ENCODE data around the gene TP53AIP1.
"Not testable (repeated sequence)": the region's sequence is repeated elsewhere in the genome, so short reads cannot be mapped to it uniquely, and the experiment has no call there.

Gene TP53AIP1

DNA sequence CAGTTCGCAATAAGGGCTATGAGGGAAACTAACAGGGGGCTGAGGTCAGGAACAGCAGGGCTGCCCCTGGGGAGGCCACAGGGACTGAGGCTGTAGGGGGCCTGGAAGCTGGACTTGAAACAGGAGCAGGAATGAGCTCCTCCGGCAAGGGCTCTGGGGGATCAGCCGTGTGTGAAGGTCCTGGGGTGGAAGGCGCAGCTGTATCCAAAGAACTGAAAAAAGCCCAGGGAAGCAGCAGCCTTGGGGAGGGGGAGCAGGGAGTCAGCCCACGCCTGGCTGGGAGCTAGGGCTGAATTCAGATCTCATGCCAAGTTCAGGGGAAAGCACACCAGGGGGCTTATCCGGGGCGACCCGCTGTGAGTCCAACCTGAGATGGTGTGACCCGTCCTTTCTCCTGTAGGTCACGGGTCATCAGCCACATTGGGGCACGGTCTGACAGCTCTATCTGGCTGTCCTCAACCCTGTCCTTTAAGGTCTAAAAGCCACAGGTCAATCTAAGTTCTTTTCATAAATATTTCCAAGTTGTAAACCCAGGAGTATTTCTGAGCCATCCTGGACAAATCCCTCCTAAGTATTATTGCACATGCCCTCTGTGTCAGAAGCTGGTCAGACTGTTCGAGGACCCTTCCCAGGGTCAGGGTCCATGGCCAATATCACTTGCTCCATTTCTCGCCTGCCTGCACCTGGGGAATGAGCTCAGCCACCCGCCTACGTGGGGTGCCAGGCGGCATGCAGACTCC lies 18.0 kb downstream of the TP53AIP1 start:
- DNase-seq = no peak

DNA sequence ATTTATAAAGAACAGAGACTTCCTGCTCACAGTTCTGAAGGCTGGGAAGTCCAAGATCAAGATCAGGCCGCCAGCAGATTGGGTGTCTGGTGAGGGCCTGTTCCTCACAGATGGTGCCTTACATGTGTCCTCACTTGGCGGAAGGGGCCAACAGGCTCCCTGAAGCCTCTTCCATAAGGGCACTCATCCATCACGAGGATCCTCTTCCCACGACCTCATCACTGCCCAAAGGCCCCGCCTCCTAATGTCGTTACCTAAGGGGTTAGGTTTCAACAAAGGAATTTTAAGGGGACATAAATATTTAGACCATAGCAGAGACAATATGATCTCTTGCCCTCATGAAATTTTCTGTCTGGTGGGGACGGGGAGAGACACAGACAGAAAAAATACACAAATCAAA lies 18.6 kb downstream of the TP53AIP1 start:
- DNase-seq = no peak

DNA sequence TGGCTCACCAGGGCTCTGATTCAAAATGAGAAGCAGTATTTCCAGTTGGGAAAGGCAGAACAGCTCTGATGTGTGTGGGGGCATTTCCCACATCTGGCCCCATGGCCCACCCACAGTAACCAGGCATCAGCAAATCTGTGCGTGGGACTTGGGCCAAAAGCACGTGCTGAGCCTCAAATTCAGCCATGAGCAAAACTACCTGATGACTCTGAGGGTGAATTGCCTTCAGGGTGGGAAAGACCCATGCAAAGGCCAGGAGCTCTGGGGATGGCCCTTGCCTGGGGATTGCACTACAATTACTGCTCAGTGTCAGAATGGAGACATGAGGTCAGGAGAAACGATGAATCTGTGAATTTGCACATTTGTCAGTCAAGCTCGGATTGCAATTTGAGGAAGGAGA lies 20.9 kb downstream of the TP53AIP1 start:
- no peak for DNase-seq

DNA sequence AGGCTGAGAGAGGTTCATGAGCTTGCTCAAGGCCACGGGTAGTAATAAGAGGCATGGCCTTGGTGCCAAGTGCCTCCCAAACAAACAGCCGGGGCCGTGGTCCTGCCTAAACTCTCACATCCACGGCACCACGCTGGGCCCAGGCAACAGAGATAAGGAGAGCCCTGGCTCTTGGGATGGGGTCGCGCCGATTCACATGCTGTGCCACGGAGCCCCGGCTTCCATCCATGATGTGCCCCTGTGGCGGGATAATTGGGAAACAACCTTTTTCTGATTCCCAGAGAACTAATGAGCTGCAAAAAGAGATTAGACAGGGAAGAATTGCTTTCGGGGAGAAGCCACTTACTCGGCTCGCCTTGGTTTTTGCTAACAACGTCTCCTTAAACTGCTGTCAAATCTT lies 22.0 kb downstream of the TP53AIP1 start:
- DNase-seq = no peak

DNA sequence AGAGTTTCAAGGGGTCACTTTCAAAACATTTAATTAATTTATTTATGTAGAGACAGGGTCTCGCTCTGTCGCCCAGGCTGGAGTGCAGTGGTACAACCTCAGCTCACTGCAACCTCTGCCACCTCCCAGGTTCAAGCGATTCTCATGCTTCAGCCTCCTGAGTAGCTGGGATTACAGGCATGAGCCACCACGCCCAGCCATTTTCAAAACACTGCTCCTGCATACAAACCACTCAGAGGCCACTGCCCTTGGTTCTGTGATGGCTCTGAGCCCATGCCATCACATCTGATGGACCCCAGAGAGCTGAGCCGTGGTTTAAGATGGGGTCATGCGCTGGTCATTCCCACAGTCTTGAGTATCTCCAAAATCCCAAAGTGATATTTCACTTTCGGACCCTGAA lies 23.0 kb downstream of the TP53AIP1 start:
- not testable (repeated sequence) for DNase-seq

DNA sequence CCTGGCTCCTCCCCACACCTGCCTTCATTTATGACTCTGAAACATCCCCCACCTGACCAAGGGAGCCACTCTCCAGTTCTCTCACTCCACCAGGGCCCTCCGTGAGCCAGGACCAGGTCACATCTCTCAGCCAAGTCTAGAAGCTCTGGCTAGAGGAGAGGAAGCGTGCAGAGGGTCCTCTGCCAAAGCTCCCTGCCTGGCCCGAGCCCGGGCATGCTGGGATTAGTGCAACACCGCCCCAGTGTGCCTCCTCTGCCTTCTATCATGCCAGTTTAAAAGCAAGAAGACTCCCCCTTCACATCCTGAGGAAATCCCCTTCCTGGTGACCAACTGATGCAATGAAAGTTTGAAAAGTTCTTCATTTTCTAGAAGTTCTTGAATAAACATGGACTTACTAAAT lies 23.5 kb downstream of the TP53AIP1 start:
- no peak for DNase-seq

DNA sequence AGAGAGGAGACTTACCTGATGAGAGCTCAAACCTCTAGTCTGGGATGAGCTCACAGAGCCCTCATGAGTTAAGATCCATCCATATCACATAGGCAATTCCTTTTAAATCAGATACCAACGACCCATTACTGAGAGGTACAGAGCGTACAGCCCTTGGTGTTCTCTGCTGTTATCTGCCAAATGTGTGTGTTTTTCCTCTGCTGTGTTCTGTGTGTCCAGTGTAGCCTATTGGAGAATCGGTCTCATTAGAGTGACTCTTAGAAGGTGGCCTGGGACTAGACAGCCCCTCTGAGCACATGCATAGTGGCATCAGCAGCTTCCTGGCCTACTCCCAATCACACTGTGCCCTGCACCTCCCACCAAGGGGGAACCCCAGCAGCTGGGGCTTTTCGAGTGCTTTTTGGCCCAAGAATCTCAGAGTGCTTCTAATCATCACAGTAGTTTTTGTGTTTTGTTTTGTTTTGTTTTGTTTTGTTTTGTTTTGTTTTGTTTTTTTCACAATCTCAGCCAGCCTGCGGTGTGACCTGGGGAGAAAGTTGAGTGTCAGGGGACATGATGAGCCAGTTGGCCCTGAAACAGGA lies 25.4 kb downstream of the TP53AIP1 start:
- DNase-seq = no peak

DNA sequence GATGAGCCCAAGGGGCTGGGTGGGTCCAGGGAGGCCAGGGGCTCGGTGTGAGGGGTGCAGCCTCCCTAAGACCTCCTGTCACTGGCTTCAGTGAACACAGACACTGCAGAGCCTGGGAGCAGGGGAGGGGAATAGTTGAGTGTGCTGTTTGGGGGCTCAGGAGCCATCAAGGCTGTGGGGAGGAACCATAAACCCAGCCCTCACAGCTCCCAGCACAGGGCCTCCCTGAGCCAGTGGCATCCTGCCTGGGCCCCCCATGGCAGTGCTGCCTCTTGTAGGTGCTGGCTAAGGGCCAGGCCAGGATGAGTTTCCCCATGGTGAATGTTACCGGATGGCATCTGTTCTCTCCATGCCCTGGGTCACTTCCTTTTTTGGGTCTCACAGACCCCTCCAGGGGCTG lies 26.0 kb downstream of the TP53AIP1 start:
- no peak for DNase-seq

DNA sequence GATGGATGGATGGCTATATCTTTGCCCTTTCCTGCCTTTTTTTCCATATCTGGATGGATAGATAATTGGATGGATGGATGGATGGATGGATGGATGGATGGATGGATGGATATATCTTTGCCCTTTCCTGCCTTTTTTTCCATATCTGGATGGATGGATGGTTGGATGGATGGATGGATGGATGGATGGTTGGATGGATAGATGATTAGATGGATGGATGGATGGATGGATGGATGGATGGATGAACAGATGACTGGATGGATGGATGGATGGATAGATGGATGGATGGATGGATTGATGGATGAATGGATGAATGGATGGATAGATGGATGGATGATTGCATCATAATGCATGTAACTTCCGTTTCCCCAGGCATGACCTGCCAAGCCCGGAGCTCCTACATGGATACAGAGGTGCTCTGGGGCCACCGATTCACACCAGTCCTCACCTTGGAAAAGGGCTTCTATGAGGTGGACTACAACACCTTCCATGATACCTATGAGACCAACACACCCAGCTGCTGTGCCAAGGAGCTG lies 26.6 kb downstream of the TP53AIP1 start:
- no peak for DNase-seq

DNA sequence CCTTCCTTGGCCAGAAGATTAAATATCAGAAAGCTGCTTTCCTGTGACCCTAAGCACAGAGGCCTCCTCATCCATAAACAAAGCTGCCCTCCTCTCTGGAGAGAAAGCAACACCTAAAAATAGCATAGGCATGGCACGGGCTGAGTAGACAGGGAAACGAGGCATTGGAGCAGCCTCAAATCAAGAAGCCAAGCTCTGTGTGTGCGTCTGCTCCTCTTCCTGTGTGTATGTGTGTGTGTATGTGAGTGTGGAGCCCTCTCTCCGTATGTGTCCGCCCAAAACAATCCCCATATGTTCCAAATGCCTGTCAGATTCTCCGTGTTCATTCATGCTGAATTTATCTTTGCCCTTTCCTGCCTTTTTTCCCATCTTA lies 27.5 kb downstream of the TP53AIP1 start:
- DNase-seq = no peak

DNA sequence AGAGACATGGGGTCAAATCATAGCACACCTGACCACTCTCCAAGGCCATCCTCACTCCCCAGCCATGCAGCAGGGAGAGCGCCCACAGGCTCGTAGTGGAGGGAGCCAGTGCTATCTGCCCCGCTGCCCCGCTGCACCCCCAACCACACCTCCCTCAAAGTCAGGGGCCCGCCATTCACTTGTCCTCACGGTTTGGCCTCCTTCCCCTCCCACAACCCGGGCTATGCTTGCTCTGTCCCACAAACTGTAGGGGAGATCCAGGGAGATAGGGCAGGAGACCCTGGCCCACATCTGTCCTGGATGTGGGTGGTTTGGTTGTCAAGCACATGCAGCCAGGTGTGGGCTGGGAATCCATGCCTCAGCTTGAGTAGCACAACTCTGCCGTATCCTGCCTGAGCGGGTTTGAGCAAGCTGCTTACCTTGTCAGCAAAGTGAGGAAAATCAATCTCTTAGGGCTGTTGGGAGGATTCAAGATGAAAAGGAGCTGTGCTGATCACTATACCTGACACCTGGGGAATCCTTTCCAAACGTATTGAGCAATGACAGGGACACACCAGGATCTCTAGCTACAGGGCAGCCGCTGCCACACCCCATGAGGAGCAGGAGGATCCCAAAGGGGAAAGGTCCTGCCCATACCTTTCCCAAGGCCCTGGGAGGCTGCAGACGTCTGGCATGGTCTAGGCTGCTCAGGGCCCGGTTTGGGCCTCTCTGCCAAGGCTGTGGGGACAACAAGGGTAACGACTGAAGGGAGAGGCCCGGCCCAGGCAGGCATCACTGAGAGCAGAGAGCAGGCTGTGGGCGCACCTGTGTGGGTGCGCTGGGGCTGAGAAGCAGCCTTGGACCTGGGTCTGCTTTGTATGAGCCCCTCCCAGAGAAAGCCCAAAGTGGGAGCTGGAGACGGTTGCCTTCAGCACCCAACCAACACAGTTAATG lies 28.2 kb downstream of the TP53AIP1 start:
- no peak for DNase-seq

DNA sequence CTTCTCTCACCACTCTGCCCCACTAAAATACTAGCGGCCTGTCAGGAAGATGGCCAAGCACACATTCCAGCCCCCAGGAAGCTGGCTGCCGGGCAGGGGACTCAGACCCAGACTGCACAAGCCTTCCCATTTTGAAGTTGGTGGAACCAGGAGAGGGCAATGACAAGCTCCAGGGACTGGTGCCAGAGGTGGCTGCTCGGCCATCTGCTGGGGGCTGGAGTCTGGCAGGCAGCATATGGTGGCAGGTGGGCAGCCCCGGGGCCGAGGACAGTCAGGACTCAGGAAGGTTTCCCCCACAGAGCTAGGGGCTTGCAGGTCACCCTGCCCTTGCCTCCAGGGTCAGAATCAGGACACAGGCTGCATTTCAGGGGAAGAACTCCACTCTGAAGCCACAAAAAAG lies 28.9 kb downstream of the TP53AIP1 start:
- no peak for DNase-seq

DNA sequence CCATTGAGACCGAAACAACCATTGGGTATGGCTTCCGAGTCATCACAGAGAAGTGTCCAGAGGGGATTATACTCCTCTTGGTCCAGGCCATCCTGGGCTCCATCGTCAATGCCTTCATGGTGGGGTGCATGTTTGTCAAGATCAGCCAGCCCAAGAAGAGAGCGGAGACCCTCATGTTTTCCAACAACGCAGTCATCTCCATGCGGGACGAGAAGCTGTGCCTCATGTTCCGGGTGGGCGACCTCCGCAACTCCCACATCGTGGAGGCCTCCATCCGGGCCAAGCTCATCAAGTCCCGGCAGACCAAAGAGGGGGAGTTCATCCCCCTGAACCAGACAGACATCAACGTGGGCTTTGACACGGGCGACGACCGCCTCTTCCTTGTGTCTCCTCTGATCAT lies 31.0 kb downstream of the TP53AIP1 start:
- no peak for DNase-seq

DNA sequence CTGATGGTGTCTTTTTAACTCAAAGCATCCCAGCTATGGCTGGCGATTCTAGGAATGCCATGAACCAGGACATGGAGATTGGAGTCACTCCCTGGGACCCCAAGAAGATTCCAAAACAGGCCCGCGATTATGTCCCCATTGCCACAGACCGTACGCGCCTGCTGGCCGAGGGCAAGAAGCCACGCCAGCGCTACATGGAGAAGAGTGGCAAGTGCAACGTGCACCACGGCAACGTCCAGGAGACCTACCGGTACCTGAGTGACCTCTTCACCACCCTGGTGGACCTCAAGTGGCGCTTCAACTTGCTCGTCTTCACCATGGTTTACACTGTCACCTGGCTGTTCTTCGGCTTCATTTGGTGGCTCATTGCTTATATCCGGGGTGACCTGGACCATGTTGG lies 31.4 kb downstream of the TP53AIP1 start:
- DNase-seq = no peak

DNA sequence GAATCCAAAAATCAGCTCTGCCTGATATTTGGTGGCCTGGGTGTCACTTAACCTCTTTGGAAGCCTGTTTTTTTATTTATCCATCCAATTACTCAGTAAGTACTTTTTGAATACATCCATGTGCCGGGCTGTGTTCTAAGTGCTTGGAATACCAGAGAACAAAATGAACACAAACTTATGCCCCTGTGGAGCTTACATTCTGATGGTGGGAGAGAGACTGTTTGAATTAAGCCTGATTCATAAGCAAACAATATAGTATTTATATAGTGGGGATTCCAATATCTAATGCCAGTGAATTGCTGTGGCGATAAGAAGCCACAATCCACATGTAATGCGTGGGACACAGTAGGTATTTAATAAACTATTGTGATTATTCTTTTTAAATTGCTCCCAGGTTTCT lies 32.1 kb downstream of the TP53AIP1 start:
- no peak for DNase-seq

DNA sequence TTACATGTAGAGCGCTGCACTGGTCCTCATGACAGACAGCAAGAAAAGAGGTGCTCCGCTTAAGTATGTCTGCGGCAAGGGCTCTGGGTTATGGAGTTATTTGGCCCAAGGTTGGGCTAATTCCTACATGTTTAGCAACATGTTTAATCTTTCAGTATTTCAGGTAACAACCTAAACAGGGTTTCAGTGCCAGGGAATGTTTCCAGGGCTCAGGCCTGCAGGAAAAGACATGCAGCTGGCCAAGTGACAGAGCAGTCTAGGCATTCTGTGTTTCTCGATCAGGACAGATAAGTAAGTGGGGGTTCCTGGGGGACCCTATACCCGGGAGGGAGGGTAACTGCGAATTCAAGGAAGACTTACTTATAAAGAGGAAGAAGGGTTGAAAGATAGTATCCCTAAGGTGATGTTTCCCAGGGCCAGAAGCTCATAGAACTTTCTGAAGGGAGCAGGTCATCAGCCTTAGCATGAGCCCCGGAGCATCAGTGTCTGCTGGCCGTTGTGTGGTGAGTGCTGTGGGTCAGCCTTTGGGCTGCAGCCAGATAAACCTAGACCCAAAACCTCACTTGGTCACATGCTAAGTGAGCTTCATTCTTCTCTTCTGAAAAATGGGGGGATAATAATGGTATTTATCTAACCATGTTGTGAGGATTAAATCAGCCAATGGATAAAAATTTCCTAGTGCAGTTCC lies 33.1 kb downstream of the TP53AIP1 start:
- no peak for DNase-seq

DNA sequence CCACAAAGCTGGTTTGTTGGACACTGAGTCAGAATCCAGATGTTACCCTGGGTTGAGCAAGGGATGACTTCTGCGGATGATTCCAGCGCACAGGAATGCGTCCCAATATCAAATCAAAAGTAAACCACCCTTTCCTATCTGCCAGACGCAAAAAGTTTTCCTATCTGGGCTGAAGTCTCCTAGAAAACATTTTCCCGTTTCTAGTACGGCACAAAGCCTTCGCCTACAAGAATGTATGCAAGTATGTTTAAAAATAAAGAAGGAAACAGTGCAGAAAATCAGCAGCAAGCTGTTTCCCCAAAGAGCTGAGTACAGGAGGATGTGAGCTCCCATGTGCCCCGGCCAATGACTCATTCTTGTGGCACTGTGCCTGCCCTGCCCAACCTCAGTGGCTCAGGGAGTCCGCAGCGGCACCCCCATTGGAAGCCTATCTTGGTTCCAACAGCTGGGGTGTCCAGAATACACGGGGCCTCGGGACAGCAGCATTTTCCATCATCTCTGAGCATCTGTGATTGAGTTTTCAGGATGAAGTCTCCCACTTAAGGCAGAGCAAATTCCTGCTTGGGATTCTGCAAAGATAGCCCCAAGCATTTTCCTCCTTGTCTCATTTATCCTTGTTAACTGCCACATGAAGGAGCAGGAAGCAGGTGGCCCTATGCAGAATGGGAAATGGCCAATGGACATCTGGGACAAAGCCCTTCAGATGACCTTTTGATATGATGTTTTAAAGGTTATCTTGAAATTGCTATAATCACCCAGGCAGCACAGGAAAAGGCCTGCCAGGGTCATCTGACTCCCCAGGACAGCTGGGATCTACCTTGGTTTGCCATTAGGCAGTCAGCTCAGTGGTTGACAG lies 34.1 kb downstream of the TP53AIP1 start:
- DNase-seq = peak; percentile 83

DNA sequence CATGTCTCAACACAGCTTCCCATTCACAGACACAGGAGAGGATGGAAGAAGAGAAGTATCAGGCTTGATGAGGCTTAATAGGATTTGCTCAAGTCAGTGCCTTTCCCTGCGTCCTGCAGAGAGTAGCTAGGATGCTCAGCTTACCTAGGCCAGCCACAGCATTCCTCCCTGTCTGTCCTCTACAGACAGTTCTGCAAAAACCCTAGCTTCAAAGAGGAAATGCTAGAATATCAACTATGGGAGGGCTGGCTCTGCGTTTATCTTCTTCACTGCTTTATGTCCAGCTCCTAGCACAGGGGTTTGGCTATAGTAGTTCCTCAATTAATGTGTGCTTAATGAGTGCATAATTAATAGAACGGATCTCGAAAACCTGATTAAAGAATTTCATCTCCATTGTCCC lies 35.1 kb downstream of the TP53AIP1 start:
- no peak for DNase-seq

DNA sequence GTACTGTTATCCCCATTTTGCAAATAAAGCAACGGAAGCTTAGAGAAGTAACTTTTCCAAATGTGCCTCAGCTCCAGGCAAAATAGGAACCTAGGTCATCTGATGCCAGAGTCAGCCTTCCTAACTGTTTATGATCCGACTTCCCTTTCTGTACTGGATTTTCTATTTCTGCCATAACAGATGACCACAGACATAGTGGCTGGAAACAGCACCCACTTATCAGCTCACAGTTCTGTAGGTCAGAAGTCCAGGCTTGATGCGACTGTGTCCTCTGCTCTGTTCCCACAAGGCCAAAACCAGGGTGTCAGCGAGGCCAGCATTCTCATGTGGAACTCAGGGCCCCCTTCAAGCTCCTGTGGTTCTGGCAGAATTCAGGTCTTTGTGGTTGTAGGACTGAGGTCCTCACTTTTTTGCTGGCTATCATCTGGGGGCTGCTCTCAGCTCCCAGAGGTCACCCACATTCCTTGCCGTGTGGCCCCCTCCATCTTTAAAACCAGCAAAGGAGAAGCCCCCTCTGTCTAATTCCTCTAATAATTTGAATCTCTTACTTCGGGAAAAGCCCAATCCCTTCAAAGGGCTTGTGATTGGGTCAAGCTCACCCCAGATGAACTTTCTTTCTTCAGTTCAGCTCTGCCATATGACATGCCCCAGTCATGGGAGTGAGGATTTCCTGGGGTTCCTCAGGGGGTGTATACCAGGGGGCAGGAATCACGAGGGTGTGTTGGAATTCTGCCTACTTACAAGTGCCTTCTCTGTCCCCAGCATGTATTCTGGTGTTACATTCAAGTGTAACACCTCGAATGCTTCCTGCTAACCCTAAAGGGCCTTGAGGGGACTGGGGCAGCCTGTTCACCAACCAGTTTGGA lies 36.3 kb downstream of the TP53AIP1 start:
- DNase-seq = no peak

DNA sequence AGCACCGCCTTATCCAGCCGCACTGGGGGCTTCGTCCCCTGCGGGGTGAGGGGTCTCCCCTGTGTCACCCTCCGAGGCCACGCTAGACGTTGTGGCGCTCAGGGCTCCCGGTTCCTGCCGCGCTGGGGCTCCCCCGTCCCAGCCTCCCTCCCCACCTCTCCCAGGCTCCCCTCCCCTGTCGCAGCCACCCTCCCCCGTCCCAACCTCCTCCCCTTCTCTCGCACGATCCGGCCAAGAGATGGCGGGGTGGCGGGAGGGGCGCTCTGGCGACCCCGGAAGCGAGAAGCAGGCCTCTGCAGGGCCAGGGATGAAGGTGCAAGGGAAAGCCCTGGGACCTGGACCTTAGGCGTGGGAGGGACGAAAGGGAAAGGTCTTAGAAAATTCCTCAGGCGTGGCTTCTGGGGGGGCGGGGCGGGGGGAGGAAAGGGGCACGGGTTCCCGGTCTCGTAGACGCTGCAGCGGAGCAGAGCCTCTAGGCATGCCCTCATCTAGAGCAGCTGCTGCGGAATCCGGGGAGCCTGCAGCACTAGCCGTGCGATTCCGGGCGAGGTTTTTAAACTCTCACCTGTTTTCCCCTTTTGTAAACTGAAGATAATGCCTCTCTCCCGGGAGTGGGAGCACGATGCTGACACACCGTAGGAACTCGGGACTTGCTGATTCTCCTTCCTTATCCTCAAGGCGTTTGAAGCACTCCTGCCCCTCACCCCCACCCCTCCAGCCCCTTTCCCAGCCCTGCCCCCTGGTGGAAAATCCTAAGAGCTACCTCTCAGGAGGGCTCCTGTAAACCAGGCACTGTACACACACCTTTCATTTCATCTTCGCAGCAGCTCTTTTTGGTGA lies 37.1 kb downstream of the TP53AIP1 start:
- peak; percentile 69 for DNase-seq
